NAMALWA (cell line): ENCODE measurements around the gene TRIM9.

Source experiments
- DNase-seq: peaks from one replicate; pipeline ENCODE4 v3.0.0-alpha.2; 2015; ENCODE audit warnings: low spot score

Gene TRIM9

DNA sequence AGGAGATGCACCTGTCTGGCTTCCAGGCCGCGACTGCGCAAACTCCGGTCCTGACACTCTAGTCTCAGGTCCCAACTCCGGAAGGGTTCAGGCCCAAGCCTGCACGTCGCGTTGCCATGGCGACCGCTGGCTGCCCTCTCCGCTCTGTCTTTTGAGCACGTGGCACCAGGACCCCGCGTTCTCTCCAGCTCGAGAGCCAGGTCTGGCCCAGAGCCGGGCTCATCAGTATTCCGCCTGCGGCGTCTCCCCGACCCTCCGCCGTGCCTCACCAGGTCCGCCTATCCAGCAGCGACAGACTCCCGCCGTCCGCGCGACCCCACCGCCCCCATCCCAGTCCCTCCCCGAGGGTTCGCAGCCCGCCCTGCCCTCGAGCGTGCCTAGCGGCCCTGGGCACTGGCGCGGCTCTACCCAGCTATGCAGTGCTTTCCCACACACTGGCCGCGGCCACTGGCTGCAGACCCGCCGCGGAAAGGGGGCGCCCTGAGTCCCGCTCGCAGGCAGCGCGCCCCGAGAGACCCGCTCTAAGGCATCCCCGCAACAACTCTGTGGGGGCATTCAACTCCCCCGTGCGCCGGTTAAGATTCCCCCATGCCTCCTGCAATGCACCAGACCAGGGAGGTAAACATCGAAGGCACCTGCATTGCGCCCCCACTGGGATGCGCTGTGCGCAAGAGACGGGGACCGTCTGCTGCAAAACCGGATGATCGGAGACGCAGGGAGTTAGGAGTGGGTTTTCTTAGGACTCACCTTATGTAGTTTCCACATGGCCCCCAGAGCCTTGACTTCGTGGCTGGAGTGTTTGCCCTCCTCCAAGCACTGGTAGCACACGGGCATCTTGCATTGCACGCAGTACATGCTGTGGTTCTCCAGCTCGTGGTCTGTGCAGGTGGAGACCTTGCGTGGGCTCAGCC lies 1.3 kb downstream of the TRIM9 start:
- no peak for DNase-seq

DNA sequence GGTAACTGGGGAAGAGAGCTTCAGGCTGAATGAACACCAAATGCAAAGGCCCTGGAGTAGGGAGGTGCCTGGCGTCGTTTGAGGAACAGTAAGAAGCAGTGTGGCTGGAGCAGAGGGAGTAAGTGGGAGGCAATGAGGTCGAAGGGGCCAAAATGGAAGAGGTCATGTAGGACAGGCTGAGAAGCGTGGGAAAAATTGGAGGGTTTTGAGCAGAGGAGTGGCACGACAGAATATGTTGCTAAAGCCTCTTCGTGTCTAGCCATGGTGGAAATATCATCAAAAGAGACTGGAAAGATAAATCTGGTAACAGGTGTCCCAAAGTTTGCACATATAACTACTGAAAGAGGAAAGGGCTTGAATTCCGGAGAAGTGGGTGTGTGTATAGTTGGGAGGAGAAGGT lies 1.9 kb downstream of the TRIM9 start:
- no peak for DNase-seq

DNA sequence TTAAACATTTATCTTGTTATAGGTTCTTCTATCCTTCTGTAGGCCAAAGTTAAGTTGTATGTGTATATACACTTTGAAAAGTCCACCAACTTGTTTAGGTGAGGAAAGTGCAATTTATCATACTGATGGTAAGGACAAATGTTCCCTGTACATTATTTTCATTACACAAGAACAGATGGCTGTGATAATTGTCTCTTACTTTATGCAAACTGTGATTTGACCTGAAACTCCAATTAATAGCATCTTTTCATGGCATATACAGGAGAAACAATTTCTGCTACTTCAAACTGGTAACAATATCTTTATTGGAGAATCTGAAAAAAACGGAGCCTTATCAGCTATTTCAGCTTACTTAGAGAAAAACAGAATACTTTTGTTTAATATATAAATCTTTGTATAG lies 5.6 kb downstream of the TRIM9 start:
- no peak for DNase-seq

DNA sequence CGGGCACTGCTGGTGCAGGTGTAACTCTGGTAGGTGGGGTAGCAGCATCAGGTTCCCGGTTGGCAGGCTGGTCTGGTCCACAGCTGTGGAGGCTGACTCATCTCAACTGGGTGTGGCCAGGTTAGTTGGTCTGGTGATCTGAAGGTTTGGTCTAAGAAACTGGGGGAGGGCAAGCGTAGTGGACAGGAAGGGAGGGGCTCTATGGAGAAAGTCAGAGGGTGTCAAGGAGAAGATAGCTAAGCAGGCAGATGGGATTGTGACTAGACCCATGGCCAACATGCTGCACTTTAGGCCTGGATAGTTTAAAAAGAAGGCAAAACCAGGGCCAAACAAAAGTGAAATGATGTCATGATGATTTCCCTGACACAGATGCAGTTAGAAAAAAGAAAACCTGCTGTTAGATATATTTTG lies 7.9 kb downstream of the TRIM9 start:
- peak; percentile 28 for DNase-seq

DNA sequence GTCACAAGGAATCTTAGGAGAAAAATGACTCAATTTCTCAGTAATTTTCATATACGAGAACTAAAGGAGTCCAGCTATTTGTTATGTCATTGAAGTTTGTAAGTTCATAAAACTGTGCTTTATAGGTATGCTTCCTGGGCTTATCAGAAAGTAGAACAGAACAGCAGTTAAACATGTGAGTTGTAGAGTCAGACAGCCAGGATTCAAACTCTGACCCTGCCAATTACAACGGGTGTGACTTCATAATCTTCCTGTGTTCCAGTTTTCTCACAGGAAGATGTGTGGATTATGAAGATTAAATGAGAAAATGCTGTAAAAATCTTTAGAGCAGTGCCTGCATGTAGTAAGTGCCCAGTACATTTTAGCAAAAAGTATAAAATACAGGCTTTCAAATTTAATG lies 8.9 kb downstream of the TRIM9 start:
- no peak for DNase-seq

DNA sequence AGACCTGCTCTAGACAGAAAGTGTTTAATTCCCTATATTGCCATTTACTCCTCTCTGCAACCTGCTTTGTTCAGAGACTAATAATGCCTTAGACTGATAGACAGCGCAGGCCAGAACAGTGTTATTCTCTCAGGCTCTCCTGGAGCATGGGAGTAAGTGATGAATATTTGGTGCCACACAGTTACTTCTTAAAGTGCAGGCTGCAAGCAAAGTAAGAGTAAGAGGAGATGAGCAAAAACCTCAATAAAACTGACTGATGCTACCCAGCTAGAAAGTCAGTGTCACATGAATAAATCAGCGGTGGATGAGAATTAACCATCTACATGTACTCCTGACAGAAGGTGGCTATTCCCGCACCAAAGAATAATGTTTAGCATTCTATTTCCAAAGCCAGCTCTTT lies 9.9 kb downstream of the TRIM9 start:
- no peak for DNase-seq

DNA sequence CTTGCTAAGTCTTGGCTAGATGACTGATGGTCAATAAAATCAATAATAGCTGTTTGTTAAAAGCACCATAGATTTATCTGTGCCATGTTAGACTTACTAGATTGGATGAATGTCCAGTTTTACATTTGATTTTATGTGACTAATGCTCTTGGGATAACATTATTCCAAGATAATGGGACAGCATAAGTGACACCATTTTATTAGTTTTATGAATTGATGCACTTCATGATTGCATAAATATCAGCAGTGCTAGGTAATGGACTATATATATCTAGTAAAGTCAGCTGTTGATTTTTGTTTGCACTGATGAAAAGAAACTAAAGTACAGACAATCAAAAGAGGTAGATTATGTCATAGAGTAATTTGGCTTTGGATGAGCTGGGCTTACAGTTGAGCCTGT lies 10.4 kb downstream of the TRIM9 start:
- no peak for DNase-seq

DNA sequence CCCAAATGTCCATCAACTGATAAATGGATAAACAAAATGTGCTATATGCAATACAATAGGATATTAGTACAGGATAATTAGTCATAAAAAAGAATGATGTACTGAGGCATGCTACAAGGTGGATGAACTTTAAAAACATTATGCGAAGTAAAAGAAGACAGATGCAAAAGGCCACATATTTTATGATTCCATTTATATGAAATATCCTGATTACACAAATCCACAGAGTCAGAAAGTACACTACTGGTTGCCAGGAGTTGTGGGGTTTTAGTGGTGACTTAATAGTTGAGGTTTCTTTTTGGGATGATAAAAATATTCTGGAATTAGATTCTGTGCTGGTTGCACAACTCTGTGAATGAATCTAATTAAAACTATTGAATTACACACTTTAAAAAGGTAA lies 12.6 kb downstream of the TRIM9 start:
- no peak for DNase-seq

DNA sequence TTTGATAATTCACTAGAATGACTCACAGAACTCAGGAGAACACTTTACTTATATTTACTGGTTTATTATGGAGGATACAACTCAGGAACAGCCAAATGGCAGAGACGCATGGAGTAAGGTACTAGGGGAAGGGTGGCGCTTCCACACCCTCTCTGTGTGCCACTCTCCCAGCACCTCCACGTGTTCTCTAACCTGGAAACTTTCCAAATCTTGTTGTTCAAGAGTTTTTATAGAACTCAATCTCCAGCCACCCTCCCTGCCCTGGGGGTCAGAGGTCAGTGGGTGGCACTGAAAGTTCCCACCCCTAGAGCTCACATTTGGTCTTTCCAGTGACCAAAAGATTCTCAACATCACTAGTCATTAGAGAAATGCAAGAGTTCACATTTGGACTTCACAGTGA lies 13.2 kb downstream of the TRIM9 start:
- DNase-seq = no peak

DNA sequence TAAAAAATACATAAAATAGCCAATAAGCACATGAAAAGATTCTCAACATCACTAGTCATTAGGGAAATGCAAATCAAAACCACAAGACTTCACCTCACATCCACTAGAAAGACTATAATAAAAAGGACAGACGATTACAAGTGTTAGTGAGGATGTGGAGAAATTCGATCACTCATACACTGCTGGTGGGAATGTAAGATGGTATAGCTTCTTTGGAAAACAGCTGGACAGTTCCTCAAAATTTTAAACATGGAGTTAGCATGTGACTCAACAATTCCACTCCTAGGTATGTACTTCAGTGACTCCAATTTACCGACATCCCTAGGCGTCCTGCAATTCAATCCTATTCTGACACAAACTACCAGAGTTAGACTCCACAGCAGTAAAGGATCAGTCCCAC lies 13.7 kb downstream of the TRIM9 start:
- DNase-seq = no peak

DNA sequence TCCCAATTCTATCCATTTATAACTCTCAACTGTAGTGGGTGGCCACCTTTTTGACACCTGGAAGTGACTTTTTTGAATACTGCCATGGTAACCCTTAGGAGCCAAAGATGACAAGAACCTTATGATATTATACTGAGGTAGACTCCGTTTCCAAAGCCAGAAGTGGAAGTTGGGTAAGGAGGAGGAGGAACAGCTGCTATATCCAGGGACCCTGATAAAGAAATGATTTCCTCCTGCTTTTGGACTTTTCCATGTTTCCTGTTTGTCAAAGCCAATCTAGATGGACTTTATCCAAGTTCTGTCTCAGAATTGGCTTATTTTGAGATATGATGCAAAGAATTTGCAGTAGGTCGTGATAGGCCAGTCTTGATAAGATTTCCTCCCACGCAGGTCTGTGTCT lies 14.3 kb downstream of the TRIM9 start:
- no peak for DNase-seq

DNA sequence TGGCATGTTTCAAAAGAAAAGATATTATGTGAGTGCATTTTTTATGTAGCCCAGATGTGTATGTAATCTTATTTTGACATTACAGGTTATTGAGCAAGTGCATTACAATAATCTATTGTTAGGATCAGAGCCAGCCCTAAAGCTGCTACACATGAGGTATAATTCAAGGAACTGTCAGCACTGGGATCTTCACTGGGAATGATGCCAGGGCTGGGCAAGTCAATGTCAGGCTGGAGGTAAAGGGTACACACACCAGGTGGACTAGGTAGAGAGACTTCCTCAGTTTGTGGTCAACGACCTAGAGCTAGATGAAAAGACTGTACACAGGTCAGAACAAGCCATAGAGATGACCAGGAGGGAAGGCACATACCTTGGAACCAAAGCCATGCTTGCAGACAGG lies 15.4 kb downstream of the TRIM9 start:
- DNase-seq = no peak

DNA sequence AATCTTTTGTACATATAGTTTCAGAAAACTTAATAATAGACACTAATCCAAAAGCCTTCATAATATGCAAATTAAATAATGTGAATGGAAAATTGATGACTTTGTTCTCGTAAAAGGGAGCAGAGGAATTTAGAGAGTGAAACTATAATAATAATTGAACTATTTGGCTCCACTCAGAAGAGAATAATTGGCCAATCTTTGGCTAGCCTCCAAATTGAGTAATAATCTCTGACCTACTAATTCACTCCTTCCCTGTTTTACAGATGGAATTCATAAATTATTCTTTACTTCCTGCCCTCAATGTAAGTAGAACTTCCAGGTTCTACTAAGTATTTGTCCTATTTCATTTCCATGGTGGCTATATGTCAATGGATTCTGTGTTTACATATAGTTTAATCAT lies 15.8 kb downstream of the TRIM9 start:
- no peak for DNase-seq

DNA sequence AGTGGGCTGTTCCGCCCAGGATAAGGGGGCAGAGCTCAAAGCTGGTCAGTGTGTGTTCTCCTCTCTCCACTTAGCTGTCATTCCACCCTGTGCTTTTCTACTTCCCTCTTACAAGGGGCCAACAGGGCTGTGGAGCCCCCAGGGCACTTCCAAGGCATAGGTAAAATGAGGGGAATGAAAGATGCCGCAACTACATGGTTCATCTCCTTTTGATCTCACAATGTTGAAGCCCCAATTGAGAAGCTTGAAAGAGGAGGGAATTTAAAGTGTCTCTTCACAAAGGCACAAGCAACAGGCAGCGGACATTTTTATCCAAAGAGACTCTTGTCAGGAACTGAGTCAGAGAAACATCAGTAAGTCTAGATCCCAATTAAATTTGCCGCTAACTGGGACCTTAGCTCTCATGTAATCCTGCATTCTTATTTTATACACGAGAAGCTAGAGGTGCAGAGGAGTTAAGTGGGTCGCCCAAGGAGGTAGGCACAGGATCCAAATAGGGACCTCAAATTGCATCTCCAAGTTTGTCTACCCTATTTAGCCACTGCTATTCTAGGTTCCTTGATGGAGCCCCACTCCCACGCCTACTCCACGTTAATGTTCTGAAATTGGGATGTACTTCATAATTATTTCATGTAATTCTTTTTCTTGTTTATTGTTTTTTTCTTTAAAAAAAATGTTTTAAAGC lies 20.1 kb downstream of the TRIM9 start:
- no peak for DNase-seq

DNA sequence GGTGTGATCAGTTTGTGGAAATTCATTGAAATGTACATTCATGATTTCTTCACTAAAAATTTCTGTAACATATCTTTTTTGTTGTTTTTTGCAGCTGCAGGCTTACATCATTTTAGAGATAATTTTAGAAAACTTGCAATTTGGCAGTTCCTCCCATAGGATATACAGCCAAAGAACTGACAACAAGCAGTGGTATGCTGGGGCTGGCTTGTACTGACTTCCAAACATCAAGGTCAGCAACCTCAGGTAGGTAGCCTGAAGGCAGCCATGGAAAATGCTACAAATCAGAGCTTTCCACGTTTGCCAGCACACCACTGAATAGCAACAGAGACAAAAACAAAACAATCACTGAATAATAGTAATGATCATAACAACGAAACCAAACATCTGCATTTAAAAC lies 21.2 kb downstream of the TRIM9 start:
- DNase-seq = no peak

DNA sequence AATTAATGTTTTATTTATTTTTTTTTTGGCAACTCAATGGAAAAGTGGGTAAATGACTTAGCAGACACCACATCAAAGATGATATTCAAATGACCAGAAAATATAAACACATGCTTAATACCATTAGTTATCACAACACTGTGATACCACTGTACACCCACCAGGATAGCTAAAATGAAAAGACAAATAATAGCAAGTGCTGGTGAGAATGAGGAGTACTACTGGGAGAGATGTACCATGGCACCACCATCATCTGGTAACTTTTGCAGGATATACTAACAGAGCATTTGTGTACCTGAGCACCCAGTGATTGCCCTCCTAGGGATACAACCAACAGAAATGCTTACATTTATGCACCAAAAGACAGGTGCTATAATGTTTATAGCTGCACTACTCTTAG lies 21.9 kb downstream of the TRIM9 start:
- no peak for DNase-seq

DNA sequence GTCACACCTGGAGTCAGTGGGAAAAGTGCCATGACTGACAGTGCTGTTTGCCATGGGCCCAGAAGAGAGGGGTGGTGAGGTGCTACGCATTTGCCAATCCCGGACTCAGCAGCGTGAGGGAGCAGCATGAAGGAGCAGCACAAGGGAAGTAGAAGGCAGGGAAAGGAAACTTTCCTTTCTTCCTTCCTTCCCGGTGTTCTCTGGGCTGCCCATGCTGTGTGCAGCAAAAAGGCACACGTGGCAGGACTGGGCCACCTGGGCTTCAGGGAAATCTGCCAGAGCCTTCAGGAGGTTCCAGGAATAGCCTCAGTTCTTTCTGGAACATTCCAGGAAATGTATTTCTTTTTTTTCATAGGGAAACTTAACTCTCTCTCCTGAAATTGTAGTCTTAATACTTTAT lies 23.0 kb downstream of the TRIM9 start:
- DNase-seq = no peak

DNA sequence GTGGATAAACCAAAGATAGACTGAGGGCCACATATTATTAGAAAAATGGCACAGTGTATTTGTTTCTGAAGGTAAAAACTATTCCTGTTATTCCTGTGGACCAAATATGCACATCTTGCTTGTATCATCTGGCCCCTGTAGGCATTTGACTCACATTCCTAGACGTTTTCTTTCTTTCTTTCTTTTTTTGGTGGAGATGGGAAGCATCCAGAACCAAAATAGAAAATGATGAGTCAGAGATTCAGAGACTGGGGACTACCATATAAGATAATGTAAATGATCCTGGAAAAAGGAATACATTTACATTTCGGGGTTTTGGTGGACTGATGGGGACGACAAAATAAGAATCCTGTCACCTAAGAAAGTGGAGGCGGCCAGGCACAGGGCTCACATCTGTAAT lies 24.2 kb downstream of the TRIM9 start:
- no peak for DNase-seq

DNA sequence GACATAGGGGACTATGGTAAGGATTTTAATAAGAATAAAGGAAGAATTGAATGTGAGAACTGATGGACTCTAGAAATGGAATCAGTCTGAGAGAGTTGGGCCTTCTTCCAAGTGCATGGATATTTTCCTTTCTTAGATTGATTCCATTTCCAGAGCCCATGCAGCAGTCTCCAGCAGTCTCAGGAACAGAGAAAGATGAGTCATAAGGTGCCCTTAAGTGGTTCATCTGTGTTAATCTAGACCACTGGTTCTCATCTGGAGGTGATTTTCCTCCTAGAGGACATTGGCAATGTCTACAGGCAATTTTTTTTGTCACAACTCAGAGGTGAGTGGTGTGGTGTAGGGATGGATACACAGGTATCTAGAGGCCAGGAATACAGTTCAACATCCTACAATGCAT lies 25.9 kb downstream of the TRIM9 start:
- DNase-seq = no peak

DNA sequence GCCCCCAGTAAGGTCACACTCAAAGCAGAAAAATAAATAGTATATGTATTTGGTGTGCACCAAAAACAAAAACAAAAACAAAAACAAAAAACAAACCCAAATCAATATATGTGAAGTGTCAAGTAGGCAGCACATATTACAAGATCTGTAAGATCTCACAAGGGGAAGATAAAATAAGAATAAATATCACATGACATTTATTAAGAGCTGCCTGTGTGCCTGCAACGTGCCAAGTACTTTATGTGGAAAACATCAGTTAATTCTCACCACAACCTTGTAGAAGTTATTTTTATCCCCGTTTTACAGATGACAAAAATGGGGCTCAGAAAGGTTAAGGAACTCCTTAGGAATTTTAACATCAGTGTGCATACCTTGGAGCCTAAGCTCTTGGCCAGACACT lies 26.6 kb downstream of the TRIM9 start:
- DNase-seq = no peak

DNA sequence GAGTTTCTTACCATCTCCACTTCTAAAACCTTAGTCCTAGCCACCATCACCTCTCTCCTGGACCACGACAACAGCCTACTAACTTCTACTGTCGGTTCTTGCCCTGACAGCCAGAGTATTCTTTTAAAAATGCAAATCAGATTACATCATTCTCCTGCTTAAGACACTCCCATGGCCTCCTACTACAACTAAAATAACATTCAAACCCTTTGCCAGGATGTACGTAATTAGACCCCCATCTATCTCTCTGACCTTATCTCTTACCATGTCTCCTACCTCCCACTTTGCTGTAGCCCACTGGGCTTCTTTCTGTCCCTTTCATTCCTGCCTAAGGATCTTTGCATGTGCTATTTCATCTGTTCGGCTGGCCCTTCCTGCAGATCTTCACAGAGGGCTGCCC lies 27.6 kb downstream of the TRIM9 start:
- peak; percentile 4 for DNase-seq

DNA sequence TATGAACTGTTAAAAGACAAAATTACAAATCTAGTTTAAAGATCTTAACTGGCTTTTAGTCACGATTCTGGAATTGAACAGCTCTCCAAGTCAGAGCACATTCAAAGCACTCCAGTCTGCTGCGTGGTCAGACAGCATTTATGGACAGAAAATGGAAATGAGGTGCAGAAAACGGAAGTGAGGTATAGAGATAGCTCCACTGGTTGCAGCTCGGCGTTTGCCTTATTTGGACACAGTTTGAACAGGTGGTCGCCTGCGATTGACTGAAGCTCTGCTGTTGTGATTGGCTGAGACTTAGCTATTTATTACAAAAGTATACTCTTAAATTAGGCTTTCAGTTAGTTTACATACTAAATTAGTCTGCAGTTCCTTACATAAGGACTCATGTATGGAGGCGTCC lies 28.3 kb downstream of the TRIM9 start:
- peak; percentile 36 for DNase-seq

DNA sequence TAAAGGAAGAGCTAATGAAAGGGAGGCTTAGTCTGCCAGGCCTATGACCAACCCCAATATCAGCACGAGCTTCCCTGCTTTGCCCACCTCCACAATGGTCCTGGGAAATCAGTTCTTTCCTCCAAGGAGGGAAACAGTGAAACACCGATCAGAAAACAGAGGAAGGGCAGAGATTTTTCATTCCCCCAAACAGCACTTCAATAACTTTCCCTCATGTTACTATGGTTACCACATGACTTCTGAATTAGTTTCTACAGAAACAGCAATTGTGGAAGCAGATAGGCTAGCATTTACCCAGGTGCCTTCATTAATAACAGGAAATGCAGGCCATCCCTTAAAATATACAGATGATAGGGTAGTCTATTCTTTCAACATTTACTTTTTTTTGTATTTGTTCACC lies 35.9 kb downstream of the TRIM9 start:
- DNase-seq = no peak

DNA sequence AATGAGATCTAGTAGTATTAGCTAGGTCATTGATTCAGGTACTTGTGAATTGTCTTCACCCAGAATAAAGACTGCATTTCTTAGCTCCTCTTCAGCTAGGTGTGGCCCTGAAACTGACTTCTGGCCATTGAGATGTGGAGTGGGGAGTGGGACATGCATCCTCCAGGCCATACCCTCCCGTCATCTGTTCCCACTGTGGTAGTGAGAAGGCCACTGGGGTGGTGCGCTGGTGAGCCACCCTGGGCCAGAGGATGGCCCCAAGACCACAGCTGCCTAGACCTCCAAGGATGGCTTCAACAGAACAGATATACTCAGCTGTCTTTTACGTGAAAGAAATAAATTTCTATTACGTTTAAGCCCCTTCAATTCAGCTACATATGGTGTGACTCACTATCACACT lies 36.5 kb downstream of the TRIM9 start:
- DNase-seq = no peak
